Endometrial microvascular endothelial cells (primary cell): ENCODE measurements around the gene ELF1. TPM values are rescaled to one million over a fixed set of nuclear protein-coding genes. Genes with fewer than 3 reads are reported as not detected.
"Not testable (repeated sequence)": the region's sequence is repeated elsewhere in the genome, so short reads cannot be mapped to it uniquely, and the experiment has no call there.

Experiments used
- in situ Hi-C: cut with HindIII; loops from 2 replicates; pipeline ENCODE4 v1.10.0; 2017; ENCODE audit warnings: low sequenced_read_pairs, low pct_unique_long_range_greater_than_20kb; ENCODE audit errors: inconsistent ontology term
- total RNA-seq: library from RNA; depleted of rRNA; stranded (reverse); fragments of >200 nt; gene quantifications from one replicate; pipeline ENCODE4 v1.2.3, GENCODE V29; 2015; ENCODE audit errors: inconsistent ontology term

Gene ELF1
- total RNA-seq, 1 donor from 2014 or later = 61.0 TPM

GRCh38 chr13:40987606-40988280 is 31.4 kb downstream of the ELF1 start:
- in situ Hi-C loops = no loop called here

GRCh38 chr13:40986101-40986856 is 32.8 kb downstream of the ELF1 start:
- in situ Hi-C loops = no loop called here

- in situ Hi-C loops = no loop called here
These were observed 33.6 kb downstream of the ELF1 start for GRCh38 chr13:40985381-40986100.

- in situ Hi-C loops = no loop called here
These were observed 34.3 kb downstream of the ELF1 start for GRCh38 chr13:40984668-40985366.

GRCh38 chr13:40983725-40984667 is 35.1 kb downstream of the ELF1 start:
- in situ Hi-C loops = no loop called here

- in situ Hi-C loops = no loop called here
These were observed 35.9 kb downstream of the ELF1 start for GRCh38 chr13:40983259-40983658.

GRCh38 chr13:40982772-40983171 is 36.3 kb downstream of the ELF1 start:
- in situ Hi-C loops = no loop called here

- in situ Hi-C loops = no loop called here
These were observed 37.2 kb downstream of the ELF1 start for GRCh38 chr13:40981949-40982348.

- in situ Hi-C loops = no loop called here
These were observed 37.8 kb downstream of the ELF1 start for GRCh38 chr13:40981361-40981760.

GRCh38 chr13:40980461-40980860 is 38.7 kb downstream of the ELF1 start:
- in situ Hi-C loops = no loop called here

- in situ Hi-C loops = no loop called here
These were observed 39.9 kb downstream of the ELF1 start for GRCh38 chr13:40979232-40979631.

GRCh38 chr13:40978109-40978508 is 41.0 kb downstream of the ELF1 start:
- in situ Hi-C loops = not testable (repeated sequence)

- in situ Hi-C loops = no loop called here
These were observed 43.7 kb downstream of the ELF1 start for GRCh38 chr13:40975441-40975840.

- in situ Hi-C loops = no loop called here
These were observed 44.4 kb downstream of the ELF1 start for GRCh38 chr13:40974460-40975407.

- in situ Hi-C loops = no loop called here
These were observed 45.7 kb downstream of the ELF1 start for GRCh38 chr13:40973409-40973808.

- in situ Hi-C loops = no loop called here
These were observed 47.8 kb downstream of the ELF1 start for GRCh38 chr13:40971321-40971720.

- in situ Hi-C loops = no loop called here
These were observed 48.3 kb downstream of the ELF1 start for GRCh38 chr13:40970803-40971202.
